Neuronal stem cell (in vitro differentiated cells): ENCODE results near the gene ADD3.

Experiments used
- DNase-seq: peaks from one replicate; pipeline ENCODE4 v3.0.0-alpha.2; 2013; ENCODE audit warnings: low spot score
- H2AFZ ChIP-seq: one replicate; pipeline ENCODE4 v1.6.1; 2013; ENCODE audit warnings: mild to moderate bottlenecking, low read length, inconsistent platforms
- H2AK5ac ChIP-seq: 2 replicates; pipeline ENCODE4 v1.6.1; 2013; ENCODE audit warnings: low read depth, mild to moderate bottlenecking, inconsistent platforms, low read length, moderate library complexity, mixed read lengths
- H2BK120ac ChIP-seq: 2 replicates; pipeline ENCODE4 v1.6.1; 2013; ENCODE audit warnings: low read depth, mild to moderate bottlenecking, inconsistent platforms, low read length, moderate library complexity, mixed read lengths
- H2BK12ac ChIP-seq: one replicate; pipeline ENCODE4 v1.6.1; 2013; ENCODE audit warnings: low read length, inconsistent platforms
- H2BK15ac ChIP-seq: 2 replicates; pipeline ENCODE4 v1.6.1; 2013; ENCODE audit warnings: mild to moderate bottlenecking, low read length, inconsistent platforms, mixed read lengths
- H2BK5ac ChIP-seq: one replicate; pipeline ENCODE4 v1.6.1; 2013; ENCODE audit warnings: inconsistent platforms, mild to moderate bottlenecking, low read length, moderate library complexity
- H3K14ac ChIP-seq: one replicate; pipeline ENCODE4 v1.6.1; 2013; ENCODE audit warnings: low read length, inconsistent platforms
- H3K18ac ChIP-seq: 2 replicates; pipeline ENCODE4 v1.6.1; 2013; ENCODE audit warnings: low read length, inconsistent platforms
- H3K23ac ChIP-seq: 2 replicates; pipeline ENCODE4 v1.6.1; 2013; ENCODE audit warnings: low read depth, mild to moderate bottlenecking, mixed read lengths, low read length, inconsistent platforms; ENCODE audit not compliant: poor library complexity
- H3K27ac ChIP-seq: replicated peaks from 3 replicates; pipeline ENCODE4 v1.5.1; 2013; ENCODE audit warnings: low read length, inconsistent platforms
- H3K27me3 ChIP-seq, 3 experiments: 2 replicates each; pipeline ENCODE4 v1.6.1; 2013; ENCODE audit warnings: low read length in 3 of 3, mild to moderate bottlenecking in 2 of 3, inconsistent platforms in 1 of 3, low read depth in 1 of 3, mixed read lengths in 1 of 3, moderate library complexity in 1 of 3; ENCODE audit not compliant: control insufficient read depth in 3 of 3, insufficient read depth in 3 of 3
- H3K36me3 ChIP-seq, 2 donors: replicated peaks in 1 of 2; 2 replicates each; pipeline ENCODE4 v1.6.1; 2013; ENCODE audit warnings: low read length in 2 of 2; ENCODE audit not compliant: control insufficient read depth in 2 of 2, insufficient read depth in 2 of 2
- H3K4ac ChIP-seq: 2 replicates; pipeline ENCODE4 v1.6.1; 2013; ENCODE audit warnings: inconsistent platforms, mild to moderate bottlenecking, low read length, moderate library complexity
- H3K4me1 ChIP-seq, 2 donors: 1 replicate in 1 of 2; 2 replicates in 1 of 2; pipeline ENCODE4 v1.6.1; 2013; ENCODE audit warnings: low read length in 2 of 2, low read depth in 1 of 2; ENCODE audit not compliant: control insufficient read depth in 2 of 2, insufficient read depth in 1 of 2
- H3K4me2 ChIP-seq: one replicate; pipeline ENCODE4 v1.6.1; 2013; ENCODE audit warnings: mild to moderate bottlenecking, low read length, inconsistent platforms; ENCODE audit not compliant: insufficient read depth, poor library complexity, severe bottlenecking
- H3K4me3 ChIP-seq, 2 donors: 2 replicates each; pipeline ENCODE4 v1.5.1; 2013; ENCODE audit warnings: low read length in 2 of 2, mild to moderate bottlenecking in 2 of 2, inconsistent platforms in 1 of 2, moderate library complexity in 1 of 2
- H3K79me1 ChIP-seq: one replicate; pipeline ENCODE4 v1.6.1; 2013; ENCODE audit warnings: low read depth, mild to moderate bottlenecking, inconsistent platforms, low read length, moderate library complexity
- H3K9ac ChIP-seq: one replicate; pipeline ENCODE4 v1.6.1; 2013; ENCODE audit warnings: mild to moderate bottlenecking, low read depth, low read length, inconsistent platforms; ENCODE audit not compliant: poor library complexity
- H3K9me3 ChIP-seq, 2 donors: replicated peaks in 1 of 2; 2 replicates each; pipeline versions ENCODE3 to v1.6.1; 2013; ENCODE audit warnings: low read length in 2 of 2, mild to moderate bottlenecking in 2 of 2, inconsistent platforms in 1 of 2, low read depth in 1 of 2, mixed read lengths in 1 of 2, moderate library complexity in 1 of 2; ENCODE audit not compliant: control insufficient read depth in 2 of 2, insufficient read depth in 1 of 2
- H4K8ac ChIP-seq: one replicate; pipeline ENCODE4 v1.6.1; 2013; ENCODE audit warnings: low read depth, mild to moderate bottlenecking, inconsistent platforms, low read length, moderate library complexity
- H4K91ac ChIP-seq: one replicate; pipeline ENCODE4 v1.6.1; 2013; ENCODE audit warnings: low read length, low read depth, mild to moderate bottlenecking, inconsistent platforms; ENCODE audit not compliant: poor library complexity
- WGBS, 2 donors: extraction: QIAGEN DNeasy Blood & Tissue Kit; methylation state at CpG; one replicate each; pipeline ENCODE4 v1.1.7; 2013; ENCODE audit warnings: missing lambda C conversion rate in 2 of 2, mixed read lengths in 1 of 2; ENCODE audit not compliant: insufficient read length in 2 of 2, insufficient replicate concordance in 1 of 2; ENCODE audit errors: extremely low coverage in 2 of 2; 5-methylcytosine and 5-hydroxymethylcytosine counted together

Gene ADD3

DNA sequence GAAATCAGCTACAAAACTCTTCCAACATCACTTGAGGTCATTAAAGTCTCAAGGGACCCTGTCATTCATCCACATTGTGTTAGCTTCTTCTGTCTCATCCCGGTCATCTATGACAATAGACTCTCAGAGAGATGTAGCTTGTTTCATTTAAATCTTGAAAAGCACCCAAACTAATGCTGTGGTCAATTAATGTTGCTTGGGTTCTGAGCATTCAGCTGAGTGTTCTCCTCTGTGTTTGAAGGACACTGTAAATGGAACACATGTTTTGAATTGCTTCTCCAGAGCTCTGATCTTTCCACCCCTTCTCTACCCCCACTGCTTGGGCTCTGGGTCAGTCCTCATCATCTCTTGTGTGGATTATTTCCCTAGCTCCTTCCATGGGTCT, 19.6 kb upstream of the ADD3 start:
- no peak for DNase-seq
- Histone ChIP-seq H3K4me1 (no peaks in the 10 kb centered on the region), H2BK120ac (no peak overlapping the region), H3K18ac (no peak overlapping the region), H4K8ac (no peak overlapping the region), H3K79me1 (no peaks in the 10 kb centered on the region), H2BK12ac (no peak overlapping the region), H3K36me3 (no peaks in the 10 kb centered on the region), H2AK5ac (no peak overlapping the region), H4K91ac (no peak overlapping the region), H2BK15ac (no peak overlapping the region), H3K9me3 (peaks cover 0 to 7% of the 10 kb centered on the region in 2 donors), H3K9ac (no peak overlapping the region), H3K23ac (no peak overlapping the region), H3K4ac (no peak overlapping the region), H3K27me3 (no peaks in the 10 kb centered on the region), H2AFZ (no peak overlapping the region), H2BK5ac (no peak overlapping the region), H3K4me3 (no peak overlapping the region), H3K14ac (no peak overlapping the region), H3K27ac (no peak overlapping the region), H3K4me2 (no peak overlapping the region)
- WGBS, 2 donors = no CpG with 5 or more reads among the region's 1 CpG

DNA sequence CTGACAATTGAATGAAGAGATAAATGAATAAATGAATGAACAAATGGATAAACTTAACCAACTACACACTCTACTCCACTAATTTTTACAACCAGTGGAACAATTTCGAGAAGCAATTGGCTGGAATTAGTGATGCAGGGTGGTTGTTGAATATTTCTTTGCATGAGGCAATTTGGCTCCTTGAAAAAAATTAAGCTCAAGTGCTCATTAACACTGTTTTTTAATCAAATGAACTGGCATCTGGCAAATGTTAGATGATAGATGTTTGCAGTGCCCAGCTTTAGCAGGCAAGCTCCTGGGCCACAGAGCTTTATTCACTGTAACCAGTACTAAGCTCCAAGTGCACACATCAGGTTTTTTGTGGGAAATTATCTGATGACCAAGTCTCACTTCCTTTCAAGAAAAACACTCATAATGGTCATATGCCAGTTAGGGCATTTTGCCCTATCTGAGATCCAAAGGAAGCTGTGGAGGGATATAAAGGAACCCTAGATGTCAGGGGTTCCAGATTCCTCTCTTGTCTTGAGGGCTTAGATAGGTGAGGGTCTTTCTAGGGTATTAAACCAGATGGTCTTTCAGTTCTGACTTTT, 16.4 kb upstream of the ADD3 start:
- H3K4me1 ChIP-seq = no peaks in the 10 kb centered on the region
- no peak overlapping the region for H4K8ac ChIP-seq
- H3K4ac ChIP-seq = no peak overlapping the region
- no CpG with 5 or more reads among the region's 1 CpG for WGBS, 2 donors
- peaks cover 0 to 6% of the 10 kb centered on the region in 2 donors for H3K9me3 ChIP-seq
- H3K18ac ChIP-seq = no peak overlapping the region
- H2BK120ac ChIP-seq = no peak overlapping the region
- H3K14ac ChIP-seq = no peak overlapping the region
- no peak for DNase-seq
- no peak overlapping the region for H2BK5ac ChIP-seq
- H3K4me2 ChIP-seq = no peak overlapping the region
- H4K91ac ChIP-seq = no peak overlapping the region
- no peak overlapping the region for H2AFZ ChIP-seq
- H3K36me3 ChIP-seq = no peaks in the 10 kb centered on the region
- H3K23ac ChIP-seq = no peak overlapping the region
- H2AK5ac ChIP-seq = no peak overlapping the region
- H3K9ac ChIP-seq = no peak overlapping the region
- H2BK12ac ChIP-seq = no peak overlapping the region
- no peak overlapping the region for H2BK15ac ChIP-seq
- no peak overlapping the region for H3K27ac ChIP-seq
- no peak overlapping the region for H3K4me3 ChIP-seq
- H3K79me1 ChIP-seq = no peaks in the 10 kb centered on the region
- H3K27me3 ChIP-seq = no peaks in the 10 kb centered on the region

DNA sequence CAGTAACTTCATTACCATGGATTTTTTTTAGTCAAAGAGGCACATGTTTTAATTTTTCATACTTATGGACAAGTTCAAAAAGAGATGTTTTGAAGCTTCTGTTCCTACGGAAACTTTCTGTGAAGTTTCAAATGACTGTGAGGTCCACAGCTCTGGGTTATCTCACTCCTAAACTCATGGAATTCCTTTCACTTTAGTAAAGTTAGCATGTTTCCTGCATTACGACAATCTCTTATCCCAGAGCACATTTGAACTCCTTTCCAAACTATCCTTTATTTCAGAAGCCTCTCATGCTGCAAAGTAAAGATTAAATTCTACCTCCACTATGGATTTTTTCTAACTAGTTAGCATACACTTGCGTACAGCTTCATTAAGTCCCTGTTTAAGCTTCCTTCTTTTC, 15.3 kb upstream of the ADD3 start:
- Histone ChIP-seq H3K27ac (no peak overlapping the region), H3K14ac (no peak overlapping the region), H3K36me3 (no peaks in the 10 kb centered on the region), H2BK12ac (no peak overlapping the region), H3K79me1 (no peaks in the 10 kb centered on the region), H2AFZ (no peak overlapping the region), H3K27me3 (no peaks in the 10 kb centered on the region), H3K4me1 (no peaks in the 10 kb centered on the region), H3K4me3 (no peak overlapping the region), H3K9me3 (no peaks in the 10 kb centered on the region), H3K9ac (no peak overlapping the region), H3K23ac (no peak overlapping the region), H4K91ac (no peak overlapping the region), H4K8ac (no peak overlapping the region), H2BK120ac (no peak overlapping the region), H2BK15ac (no peak overlapping the region), H3K4ac (no peak overlapping the region), H3K18ac (no peak overlapping the region), H2BK5ac (no peak overlapping the region), H2AK5ac (no peak overlapping the region), H3K4me2 (no peak overlapping the region)
- DNase-seq = no peak
- no CpG with 5 or more reads among the region's 3 CpGs for WGBS, 2 donors

DNA sequence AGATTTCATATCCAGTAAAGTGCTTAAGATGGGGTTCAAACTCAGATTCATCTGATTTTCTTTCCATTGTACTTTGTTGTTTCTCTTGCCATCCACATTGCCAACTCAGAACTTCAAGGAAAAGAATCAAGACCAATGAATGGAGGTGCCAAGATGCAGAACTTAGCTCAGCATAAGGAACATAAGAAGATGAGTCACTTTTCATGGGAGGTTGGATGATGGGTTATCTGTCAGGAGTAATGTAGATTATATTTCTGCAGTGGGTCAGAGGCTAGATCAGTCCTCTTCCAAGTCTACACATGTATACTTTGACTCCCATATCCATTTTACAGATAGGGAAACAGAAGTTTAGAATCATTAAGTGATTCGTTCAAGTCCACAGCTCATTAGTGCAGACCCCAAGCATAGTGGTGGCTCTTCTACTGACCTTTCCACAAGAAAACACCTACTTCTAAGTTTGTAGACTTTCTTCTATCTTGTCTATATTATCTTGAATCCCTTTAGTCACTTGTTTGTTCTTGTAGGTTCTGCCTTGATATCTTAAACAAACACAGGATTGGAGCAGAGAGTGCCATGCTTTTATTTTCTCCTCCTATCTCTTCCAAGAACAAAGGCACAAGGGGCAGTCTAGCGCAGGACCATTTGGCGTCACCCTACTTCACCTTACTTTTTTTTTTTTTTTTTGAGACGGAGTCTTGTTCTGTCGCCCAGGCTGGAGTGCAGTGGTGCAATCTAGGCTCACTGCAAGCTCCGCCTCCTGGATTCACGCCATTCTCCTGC, 14.0 kb upstream of the ADD3 start:
- WGBS, 2 donors = no CpG with 5 or more reads among the region's 7 CpGs
- no peak overlapping the region for H2AFZ ChIP-seq
- H2BK15ac ChIP-seq = no peak overlapping the region
- H3K36me3 ChIP-seq = no peaks in the 10 kb centered on the region
- no peaks in the 10 kb centered on the region for H3K27me3 ChIP-seq
- no peak overlapping the region for H3K9ac ChIP-seq
- H4K91ac ChIP-seq = no peak overlapping the region
- no peak overlapping the region for H2BK120ac ChIP-seq
- H3K4me2 ChIP-seq = no peak overlapping the region
- H2BK12ac ChIP-seq = no peak overlapping the region
- H2AK5ac ChIP-seq = no peak overlapping the region
- no peak overlapping the region for H2BK5ac ChIP-seq
- H3K9me3 ChIP-seq = no peaks in the 10 kb centered on the region
- H3K79me1 ChIP-seq = no peaks in the 10 kb centered on the region
- peaks cover 5 to 7% of the 10 kb centered on the region in 2 donors for H3K4me1 ChIP-seq
- H3K4me3 ChIP-seq = no peak overlapping the region
- no peak overlapping the region for H3K23ac ChIP-seq
- no peak overlapping the region for H3K18ac ChIP-seq
- H3K4ac ChIP-seq = no peak overlapping the region
- no peak overlapping the region for H3K14ac ChIP-seq
- no peak overlapping the region for H3K27ac ChIP-seq
- no peak overlapping the region for H4K8ac ChIP-seq
- DNase-seq = no peak
